ENCODE measurements around the gene SULT2B1.

DNA sequence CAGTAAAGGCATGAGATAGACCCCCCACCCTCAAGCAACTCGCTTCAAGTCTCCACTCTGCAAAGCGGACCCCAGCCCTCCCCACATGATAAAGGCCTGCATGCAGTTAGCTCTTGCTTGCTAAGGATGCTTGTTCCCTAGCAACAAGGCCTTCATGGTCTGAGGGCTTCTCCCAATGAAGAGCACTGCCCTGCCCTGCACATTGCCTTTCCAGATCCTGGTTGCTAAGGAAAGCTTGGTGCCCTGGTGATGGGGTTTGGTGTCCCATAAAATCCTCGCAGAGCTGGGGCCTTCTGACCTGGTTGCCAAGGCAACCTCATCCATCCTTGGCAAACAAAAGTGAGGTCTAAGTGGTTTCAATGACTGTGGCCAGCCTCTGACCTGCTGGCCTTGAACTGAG is 79.3 kb downstream of the SULT2B1 start:
- TF ChIP-seq FOXM1 (IDR thresholded peaks at IDR 0.05; ENCODE audit: borderline replicate concordance, low read depth) (no peak), EP300 (IDR thresholded peaks at IDR 0.05; ENCODE audit: borderline replicate concordance) (no peak)
- TF ChIP-seq, protein P1, sequence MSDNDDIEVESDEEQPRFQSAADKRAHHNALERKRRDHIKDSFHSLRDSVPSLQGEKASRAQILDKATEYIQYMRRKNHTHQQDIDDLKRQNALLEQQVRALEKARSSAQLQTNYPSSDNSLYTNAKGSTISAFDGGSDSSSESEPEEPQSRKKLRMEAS (IDR thresholded peaks at IDR 0.05), result no peak

All from Ishikawa (cell line).